PC-9 (cell line): Measurements from ENCODE around the gene MFAP1.

Source experiments
- CTCF ChIP-seq: fragments of 200-600 bp; sonication (generic); conservative IDR thresholded peaks from 2 replicates; pipeline ENCODE4 v1.6.1; 2017; ENCODE audit warnings: mixed run types, antibody characterized with exemption, mild to moderate bottlenecking, moderate library complexity
- EZH2 ChIP-seq: fragments of 200-600 bp; sonication (generic); IDR thresholded peaks from 2 replicates; pipeline ENCODE4 v1.8.0; 2017; ENCODE audit warnings: antibody characterized with exemption, low read depth

- TF ChIP-seq CTCF = no peak
- no peak for TF ChIP-seq EZH2
Observed at GRCh38 chr15:43793647-43794046, 30.8 kb downstream of the MFAP1 start.
